GM19099 (cell line): ENCODE data around the gene PROSER3.

Experiments used
- POLR2A ChIP-seq: IDR thresholded peaks from 3 replicates; pipeline ENCODE4 v1.6.1; 2011; ENCODE audit warnings: low read depth; ENCODE audit not compliant: insufficient read length; ENCODE audit errors: extremely low read depth

Gene PROSER3

GRCh38 chr19:35718345-35719041 is 39.5 kb upstream of the PROSER3 start:
- TF ChIP-seq POLR2A = peak; percentile 17

GRCh38 chr19:35719402-35720162 is 38.4 kb upstream of the PROSER3 start:
- TF ChIP-seq POLR2A = no peak

- TF ChIP-seq POLR2A = no peak
These were observed 37.8 kb upstream of the PROSER3 start for GRCh38 chr19:35720163-35720524.

- no peak for TF ChIP-seq POLR2A
These were observed 37.3 kb upstream of the PROSER3 start for GRCh38 chr19:35720648-35721047.

- no peak for TF ChIP-seq POLR2A
These were observed 36.6 kb upstream of the PROSER3 start for GRCh38 chr19:35721374-35721773.

DNA sequence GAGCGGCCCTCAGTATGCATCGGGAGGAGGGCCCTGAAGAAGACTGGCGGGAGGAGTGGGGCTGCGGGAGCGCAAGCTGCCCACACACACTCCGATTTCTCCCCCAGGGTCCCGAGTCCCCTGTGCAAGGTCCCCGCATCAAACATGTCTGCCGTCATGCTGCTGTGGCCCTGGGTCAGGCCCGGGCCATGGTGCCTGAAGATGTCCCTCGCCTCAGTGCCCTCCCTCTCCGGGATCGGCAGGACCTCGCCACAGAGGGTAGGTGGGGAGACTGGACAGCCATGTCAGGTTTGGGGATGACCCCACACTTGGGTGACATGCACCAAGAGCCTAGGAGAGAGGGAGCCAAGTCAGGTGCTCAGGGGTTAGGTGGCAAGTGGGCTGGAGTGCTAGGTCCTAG is 35.5 kb upstream of the PROSER3 start:
- no peak for TF ChIP-seq POLR2A

GRCh38 chr19:35722897-35723296 is 35.1 kb upstream of the PROSER3 start:
- TF ChIP-seq POLR2A = no peak

DNA sequence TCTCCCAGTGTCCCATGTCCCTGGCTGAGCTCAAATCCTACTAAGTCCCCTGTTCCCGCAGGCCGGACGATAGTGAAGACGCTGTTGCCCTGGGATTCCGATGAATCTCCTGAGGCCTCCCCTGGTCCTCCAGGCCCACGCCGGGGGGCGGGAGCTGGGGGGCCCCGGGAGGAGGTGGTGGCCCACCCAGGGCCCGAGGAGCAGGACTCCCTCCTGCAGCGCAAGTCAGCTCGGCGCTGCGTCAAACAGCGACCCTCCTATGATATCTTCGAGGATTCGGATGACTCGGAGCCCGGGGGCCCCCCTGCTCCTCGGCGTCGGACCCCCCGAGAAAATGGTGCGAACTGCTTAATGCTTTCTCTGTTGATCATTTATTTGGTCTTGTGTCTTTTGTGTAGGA is 34.3 kb upstream of the PROSER3 start:
- TF ChIP-seq POLR2A = no peak

DNA sequence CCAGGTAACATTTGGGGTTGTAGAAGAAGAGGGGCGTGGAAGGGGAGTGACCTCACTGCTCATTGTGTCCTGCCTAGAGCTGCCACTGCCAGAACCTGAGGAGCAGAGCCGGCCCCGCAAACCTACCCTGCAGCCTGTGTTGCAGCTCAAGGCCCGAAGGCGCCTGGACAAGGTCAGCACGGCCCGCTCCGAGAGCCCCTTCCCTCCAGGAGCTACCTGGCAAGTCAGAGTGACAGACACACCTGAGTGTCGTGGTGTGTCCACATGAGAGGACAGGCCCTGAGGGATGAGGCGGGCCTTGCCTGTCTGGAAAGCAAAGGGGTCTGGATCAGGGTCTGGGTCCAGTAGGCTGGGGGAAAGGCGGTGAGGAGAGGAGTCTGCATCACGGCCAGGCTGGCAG is 33.4 kb upstream of the PROSER3 start:
- TF ChIP-seq POLR2A = no peak

- no peak for TF ChIP-seq POLR2A
These were observed 32.6 kb upstream of the PROSER3 start for GRCh38 chr19:35725216-35725861.

- TF ChIP-seq POLR2A = no peak
These were observed 30.7 kb upstream of the PROSER3 start for GRCh38 chr19:35727053-35727955.

DNA sequence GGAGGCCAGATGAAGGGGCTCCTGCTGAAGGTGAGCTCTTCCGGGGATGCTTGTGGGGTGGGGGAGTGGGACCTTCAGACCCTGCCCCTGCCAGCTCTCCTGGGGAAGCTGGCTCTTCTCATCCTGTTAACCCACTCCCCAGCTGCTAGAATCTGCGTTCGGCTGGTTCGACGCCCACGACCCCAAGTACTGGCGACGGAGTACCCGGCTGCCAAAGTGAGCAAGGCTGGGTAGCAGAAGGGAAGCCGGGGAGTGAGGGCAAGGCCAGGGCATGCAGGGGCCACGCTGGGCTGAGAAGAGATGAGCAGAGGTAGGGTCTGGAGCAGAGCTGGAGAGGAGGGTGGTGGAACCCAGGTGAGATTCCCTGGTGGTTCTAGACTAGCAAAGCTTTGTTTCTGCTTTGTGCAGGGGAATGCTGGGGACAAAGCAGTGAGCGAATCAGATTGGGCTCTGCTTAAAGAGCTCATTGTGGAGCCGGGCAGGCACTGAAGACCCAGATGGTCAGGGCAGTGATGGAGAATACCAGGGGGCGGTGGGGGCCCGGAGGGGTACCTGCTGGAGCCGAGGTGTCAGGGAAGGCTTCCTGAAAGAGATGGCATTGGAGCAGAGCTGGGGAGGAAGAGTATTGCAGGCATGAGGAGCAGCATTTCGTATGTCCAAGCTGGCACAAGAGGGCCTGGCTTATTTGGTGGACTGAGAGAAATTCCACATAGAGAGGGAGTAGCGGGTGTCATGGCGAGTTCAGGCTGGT is 29.8 kb upstream of the PROSER3 start:
- no peak for TF ChIP-seq POLR2A

DNA sequence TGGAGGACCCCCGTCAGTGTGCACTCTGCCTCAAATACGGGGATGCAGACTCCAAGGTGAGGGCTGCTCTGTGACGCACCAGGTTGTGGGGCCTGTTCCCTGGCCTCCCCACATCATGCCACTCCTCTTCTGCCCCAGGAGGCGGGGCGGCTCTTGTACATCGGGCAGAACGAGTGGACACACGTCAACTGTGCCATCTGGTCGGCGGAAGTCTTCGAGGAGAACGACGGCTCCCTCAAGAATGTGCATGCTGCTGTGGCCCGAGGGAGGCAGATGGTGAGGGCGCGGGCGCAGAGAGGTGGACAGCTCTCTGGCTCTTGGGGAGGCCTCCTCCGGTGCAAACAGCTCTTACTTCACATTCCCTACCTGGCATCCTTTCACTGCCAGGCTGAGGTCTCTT is 29.0 kb upstream of the PROSER3 start:
- TF ChIP-seq POLR2A = no peak

- TF ChIP-seq POLR2A = no peak
These were observed 28.2 kb upstream of the PROSER3 start for GRCh38 chr19:35729763-35730162.
